T-helper 1 cell (primary cell): ENCODE data around the gene ACTR1B.
"Not testable (repeated sequence)": the region's sequence is repeated elsewhere in the genome, so short reads cannot be mapped to it uniquely, and the experiment has no call there.

Experiments
- DNase-seq, 5 donors: peaks; one replicate each; pipeline ENCODE4 v3.0.0-alpha.2; 2012 to 2020

Gene ACTR1B

GRCh38 chr2:97658691-97659157 is 5.1 kb downstream of the ACTR1B start:
- DNase-seq: no peak

DNA sequence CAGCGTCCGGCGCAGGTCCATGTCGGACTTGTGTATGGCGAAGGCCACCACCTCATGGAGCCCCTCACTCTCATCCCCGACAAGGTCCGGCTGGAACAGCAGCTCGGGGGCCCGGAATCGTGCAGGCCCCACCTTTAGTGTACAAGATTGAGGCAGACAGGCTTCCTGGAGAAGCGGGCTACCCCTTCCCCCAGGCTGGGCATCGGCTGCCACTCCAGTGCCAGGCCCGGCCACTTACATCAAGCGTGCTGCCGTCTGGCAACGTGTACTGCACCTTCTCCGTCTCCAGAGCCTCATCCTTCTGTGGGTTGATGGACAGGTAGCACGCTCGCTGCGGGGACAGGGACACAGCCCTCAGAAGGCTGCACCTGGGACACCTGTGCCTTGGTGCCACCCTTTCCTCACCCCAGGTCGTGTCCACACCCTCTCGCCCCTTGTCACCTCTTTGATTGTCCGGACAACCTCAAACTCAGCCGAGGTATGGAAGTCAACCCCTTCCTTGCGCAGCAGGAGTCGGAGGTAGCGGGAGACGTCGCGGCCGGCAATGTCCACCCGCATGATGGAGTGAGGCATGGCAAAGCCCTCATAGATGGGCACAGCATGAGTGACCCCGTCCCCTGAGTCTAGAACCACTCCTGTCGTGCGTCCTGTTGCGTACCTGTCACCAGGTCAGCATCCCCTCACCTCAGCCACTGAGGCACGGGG is 5.7 kb downstream of the ACTR1B start:
- no peak for DNase-seq

- no peak for DNase-seq
These were observed 6.8 kb downstream of the ACTR1B start for GRCh38 chr2:97656905-97657587.

DNA sequence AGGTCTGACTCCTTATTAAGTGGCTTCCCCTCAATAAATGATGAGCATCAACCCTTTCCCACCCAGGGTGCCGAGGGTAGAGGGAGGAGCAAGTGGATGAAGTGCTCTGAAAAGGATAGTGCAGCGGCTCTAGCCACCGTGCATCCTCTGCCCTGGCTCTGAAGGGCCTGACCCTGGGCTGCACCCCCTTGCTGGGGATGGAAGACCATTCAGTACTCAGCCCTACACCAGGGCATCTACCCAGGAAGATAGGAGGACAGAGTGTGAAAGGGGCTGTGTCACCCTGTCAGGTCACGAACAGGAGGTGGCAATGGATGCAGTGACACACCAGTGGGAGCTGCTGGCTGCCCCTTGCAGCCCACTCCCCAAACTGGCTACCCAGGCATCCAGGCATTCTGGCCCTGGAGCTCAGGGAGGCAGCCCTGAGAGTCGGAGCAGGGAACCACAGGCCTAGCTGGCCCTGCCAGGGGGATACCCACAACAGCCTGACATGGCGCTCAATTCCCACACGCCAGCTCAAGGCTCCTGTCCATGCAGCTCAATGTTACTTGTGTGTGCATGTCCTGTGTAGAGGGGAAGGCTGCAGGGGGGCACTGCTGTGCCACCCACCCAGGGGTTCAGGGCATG is 7.6 kb downstream of the ACTR1B start:
- no peak for DNase-seq

- DNase-seq: no peak
These were observed 9.1 kb downstream of the ACTR1B start for GRCh38 chr2:97654791-97655190.

- DNase-seq: no peak
These were observed 9.5 kb downstream of the ACTR1B start for GRCh38 chr2:97654309-97654708.

DNA sequence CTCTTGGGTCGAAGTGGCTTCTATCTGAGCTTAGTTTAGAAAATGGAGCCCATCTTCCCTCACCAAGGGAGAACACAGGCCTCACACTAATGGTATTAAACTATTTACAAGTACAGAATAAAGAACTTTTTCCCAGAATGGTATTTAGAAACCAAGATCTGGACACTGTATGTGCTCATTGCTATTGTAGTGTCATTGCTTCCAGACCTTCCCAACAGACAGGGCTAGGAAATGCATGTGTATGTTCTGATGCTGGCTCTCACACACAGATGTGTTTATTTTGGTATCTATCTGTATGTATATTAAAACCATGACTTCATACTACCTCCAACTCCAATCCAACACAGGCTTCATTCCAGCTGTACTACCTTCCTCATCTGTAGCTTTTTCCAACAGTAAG is 10.0 kb downstream of the ACTR1B start:
- DNase-seq: no peak

GRCh38 chr2:97653473-97653872 is 10.4 kb downstream of the ACTR1B start:
- no peak for DNase-seq

DNA sequence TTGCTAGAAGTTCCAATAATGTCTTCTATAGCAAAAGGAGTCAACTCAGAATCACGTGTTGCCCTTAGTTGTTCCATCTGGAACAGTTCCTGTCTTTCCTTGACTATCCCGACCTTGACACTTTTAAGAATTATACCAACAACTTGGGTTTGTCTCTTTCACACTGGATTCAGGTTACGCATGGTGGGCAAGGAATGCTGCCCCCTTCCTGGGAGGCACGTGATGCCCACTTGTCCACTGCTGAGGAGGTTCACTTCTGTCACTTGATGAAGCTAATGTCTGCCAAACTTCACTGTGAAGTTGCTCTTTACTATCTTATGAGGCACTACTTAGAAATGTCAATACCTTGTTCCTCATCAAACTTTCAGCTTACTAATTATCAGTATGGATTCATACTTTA is 12.7 kb downstream of the ACTR1B start:
- DNase-seq: no peak

- DNase-seq: no peak
These were observed 16.9 kb downstream of the ACTR1B start for GRCh38 chr2:97646977-97647376.

DNA sequence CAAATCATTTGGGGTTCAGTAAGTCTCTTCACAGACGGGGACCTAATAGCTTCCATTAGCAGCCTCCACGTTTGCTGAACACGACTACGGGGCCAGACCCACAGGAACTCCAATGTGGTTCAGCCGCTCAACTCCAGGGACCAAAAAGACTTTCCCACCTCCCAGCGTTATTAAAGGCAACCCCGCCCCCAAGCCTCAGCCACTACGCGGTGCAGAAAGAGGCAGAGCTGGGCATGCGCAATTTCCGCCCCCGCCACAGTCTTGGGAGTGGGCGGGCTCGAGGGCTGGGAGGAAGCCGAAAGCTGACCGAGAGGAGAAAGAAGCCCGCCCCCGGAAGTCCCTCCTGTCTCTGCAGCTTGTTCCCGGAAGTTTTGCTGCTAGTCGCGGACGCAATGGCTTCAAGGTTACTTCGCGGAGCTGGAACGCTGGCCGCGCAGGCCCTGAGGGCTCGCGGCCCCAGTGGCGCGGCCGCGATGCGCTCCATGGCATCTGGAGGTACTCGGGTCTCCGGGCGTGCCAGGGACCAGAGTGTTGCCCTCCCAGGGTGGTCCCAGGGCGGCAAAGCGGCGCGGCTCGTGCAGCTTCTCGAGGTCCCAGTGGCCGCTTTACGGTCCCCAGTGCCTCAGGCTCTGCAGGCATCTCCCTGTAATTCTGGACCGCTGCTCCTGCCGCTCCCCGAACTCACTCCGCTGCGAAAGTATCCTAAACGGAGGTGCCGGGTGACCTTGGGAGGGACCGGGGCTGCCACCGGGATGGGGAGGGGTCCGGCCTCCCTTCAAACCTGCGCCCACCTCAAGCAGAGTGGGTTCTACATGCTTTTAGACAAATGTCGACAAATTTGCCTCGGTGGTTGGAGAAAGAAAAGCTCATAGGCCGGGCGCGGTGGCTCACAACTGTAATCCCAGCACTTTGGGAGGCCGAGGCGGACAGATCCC is 17.9 kb downstream of the ACTR1B start, which contains the start of gene COX5B:
Gene COX5B (plus strand): TSS at position 368 of the 935 bp plus-strand sequence. CDS start 25 bp downstream, at position 393.
- DNase-seq: peak; percentile 98 to 99 (median 98)

DNA sequence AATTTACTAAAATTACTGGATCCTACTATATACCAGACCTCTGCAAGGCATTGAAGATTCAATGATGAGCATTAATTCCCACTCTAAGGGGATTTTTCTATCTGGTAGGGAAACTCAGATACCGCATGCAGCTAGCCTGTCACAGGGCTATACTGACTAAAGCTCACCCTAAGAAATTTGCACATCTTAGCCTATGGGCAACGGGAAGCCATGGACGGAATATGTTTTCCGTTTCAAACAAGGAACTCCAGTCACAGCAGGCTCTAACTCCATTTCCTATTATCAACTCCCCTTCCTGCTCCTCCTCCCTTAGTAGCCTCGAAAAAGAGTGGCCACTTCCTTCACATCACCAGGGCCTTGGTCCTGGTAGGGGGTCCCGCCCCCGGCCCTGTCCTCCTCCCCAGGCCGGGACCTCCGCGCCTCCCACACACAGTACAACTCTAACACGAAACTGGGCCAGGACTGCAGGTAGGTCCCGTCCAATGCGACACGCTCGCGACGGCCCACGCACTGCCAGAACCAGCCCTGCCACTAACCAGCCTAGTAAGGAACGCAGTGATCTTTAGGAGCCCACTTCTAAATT is 18.6 kb downstream of the ACTR1B start:
- no peak for DNase-seq

GRCh38 chr2:97644023-97644717 is 19.7 kb downstream of the ACTR1B start:
- DNase-seq: no peak

DNA sequence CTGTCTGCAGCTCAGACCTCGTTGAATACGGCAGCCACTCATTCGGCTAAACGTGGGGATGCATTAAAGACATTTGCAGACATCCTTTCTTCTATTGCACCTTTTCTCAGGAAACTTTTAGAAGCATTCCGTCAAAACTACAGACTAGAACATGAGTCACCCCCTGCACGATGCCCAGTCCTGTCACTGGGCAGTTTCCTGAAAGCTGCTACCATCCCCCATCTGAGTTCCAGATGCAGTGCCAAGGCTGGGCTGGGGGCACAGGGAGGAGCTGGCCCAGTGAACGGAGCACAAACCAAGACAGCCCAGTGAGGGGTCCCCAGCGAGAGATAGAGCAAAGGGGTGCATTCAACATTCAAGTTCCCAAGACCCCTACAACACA is 37.8 kb downstream of the ACTR1B start:
- not testable (repeated sequence) for DNase-seq

DNA sequence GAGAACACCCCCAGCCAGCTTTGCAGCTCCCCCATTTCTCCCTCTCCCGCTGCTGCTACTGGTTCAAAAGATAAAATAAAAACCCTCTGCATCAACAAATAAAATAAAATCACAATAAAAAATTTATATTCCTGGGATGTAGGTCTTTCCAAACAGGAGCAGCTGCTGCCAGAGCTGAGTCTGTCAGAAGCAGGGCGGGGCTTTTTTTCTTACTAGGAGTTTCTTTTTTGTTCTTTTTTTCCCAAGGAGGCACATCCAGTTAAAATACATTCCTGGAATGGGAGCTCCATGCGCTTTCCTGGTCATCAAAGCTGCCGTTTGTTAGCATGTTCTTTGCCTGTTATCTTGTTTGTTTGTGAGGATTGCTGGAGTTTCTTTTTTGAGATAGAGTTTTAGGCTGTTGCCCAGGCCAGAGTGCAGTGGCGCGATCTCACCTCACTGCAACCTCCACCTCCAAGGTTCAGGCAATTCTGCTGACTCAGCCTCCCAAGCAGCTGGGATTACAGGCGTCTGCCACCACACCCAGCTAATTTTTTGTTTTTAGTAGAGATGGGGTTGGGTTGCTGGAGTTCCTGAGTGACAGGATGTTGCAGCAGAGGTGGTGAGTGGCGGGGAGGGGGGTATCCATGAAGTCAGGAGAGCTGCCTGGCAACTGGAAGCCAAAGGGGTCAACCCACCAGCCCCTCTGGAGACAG is 38.3 kb downstream of the ACTR1B start:
- DNase-seq: not testable (repeated sequence)

- DNase-seq: not testable (repeated sequence)
These were observed 40.9 kb downstream of the ACTR1B start for GRCh38 chr2:97622976-97623375.

DNA sequence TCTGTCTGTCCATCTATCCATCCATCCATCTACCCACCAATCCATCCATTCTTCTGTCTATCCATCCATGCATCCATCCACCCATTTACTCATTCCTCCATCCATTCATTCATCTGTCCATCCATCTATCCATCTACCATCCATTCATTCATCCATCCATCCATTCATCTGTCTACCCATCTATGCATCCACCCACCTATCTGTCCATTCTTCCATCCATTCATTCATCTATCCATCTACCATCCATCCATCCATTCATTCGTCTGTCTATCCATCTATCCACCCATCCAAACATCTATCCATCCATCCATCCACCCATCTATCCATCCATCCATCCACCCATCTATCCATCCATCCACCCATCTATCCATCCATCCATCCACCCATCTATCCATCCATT is 43.4 kb downstream of the ACTR1B start:
- not testable (repeated sequence) for DNase-seq

DNA sequence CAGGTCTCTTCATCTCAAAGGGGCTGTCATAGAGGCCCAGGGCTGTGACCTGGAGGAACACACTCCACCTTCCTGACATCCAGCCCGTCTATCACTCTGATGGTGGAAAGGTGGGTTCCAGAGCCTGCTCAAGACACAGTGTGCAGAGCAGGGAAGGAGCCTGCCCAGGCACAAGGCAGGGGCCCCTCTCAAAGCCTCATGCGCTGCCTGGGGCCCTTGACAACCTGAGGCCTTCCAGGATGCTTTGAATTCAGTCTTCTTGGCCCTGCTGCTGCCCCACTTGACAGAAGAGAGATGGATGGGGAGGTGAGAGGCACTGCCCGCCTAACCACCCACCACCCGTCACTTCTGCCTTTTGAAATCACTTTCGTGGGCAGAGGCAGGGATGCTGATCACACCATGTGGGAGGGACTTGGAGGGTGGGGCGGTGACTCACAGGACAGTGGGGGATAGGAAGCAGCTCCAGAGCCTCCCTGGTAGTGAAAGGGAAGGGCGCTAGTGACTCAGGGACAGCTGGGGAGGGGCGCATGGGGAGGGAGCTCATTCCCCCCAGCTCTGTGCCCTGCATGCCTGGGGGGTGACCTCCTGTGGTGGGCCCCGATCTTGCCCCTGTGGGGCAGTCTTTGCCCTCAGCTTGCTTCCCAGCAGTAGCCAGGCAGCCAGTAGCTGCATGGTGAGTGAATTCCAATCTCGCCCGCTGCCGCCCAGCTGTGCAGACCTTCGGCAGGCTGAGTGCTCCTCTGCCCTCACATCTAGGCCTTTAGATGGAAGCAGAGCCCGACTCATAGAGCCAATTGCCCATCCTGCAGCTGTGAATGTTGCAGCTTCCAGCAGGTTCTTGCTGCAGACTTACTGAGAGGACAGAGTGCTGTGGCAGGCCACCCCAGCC is 44.7 kb downstream of the ACTR1B start:
- DNase-seq: not testable (repeated sequence)

DNA sequence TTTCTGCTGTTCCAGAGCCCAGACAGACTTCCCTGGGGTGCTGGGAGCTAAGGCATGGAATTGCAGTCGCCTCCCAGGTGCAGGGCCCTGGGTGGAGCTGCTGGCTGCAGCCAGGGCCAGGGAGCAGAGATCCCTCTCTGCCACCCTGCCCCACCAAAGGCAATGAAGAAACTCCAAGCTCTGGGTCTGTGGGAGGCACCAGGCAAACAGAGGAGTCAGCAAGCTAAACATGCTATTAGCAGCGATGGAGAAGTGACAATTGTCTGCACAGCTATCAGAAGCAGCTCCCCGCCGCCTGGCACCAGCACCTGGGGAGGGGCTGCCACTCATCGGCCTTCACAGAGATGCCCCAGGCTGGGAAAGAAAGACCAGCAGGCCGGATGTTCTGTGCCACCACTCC is 45.9 kb downstream of the ACTR1B start:
- DNase-seq: no peak

GRCh38 chr2:97615746-97616145 is 48.1 kb downstream of the ACTR1B start:
- DNase-seq: not testable (repeated sequence)
